H9 (cell line): ENCODE data around the gene CADPS. TPM values are rescaled to one million over a fixed set of nuclear protein-coding genes. Genes with fewer than 3 reads are reported as not detected.

Experiments
- DNase-seq: peaks from one replicate; pipeline ENCODE4 v3.0.0-alpha.2; 2017
- H2AFZ ChIP-seq: one replicate; pipeline ENCODE4 v1.6.1; 2013; ENCODE audit warnings: mild to moderate bottlenecking, low read length, control low read depth, moderate library complexity
- H2AK5ac ChIP-seq: 2 replicates; pipeline ENCODE4 v1.6.1; 2013; ENCODE audit warnings: low read length, control low read depth, mixed read lengths; ENCODE audit not compliant: insufficient read length
- H2BK120ac ChIP-seq: one replicate; pipeline ENCODE4 v1.6.1; 2013; ENCODE audit warnings: low read depth, mild to moderate bottlenecking, low read length, control low read depth, inconsistent platforms; ENCODE audit not compliant: poor library complexity, severe bottlenecking
- H2BK12ac ChIP-seq: 2 replicates; pipeline ENCODE4 v1.6.1; 2013; ENCODE audit warnings: low read length, control low read depth, mixed read lengths, low read depth; ENCODE audit not compliant: insufficient read length
- H2BK15ac ChIP-seq: 2 replicates; pipeline ENCODE4 v1.6.1; 2013; ENCODE audit warnings: low read depth, low read length, control low read depth
- H2BK20ac ChIP-seq: one replicate; pipeline ENCODE4 v1.6.1; 2013; ENCODE audit warnings: low read depth, mild to moderate bottlenecking, low read length, control low read depth, inconsistent platforms; ENCODE audit not compliant: poor library complexity, severe bottlenecking
- H2BK5ac ChIP-seq: 2 replicates; pipeline ENCODE4 v1.6.1; 2013; ENCODE audit warnings: low read length, control low read depth, mixed read lengths; ENCODE audit not compliant: insufficient read length
- H3K14ac ChIP-seq: 2 replicates; pipeline ENCODE4 v1.6.1; 2013; ENCODE audit warnings: low read length, control low read depth; ENCODE audit not compliant: insufficient read depth
- H3K18ac ChIP-seq: 2 replicates; pipeline ENCODE4 v1.6.1; 2013; ENCODE audit warnings: low read depth, mild to moderate bottlenecking, mixed read lengths, low read length, control low read depth; ENCODE audit not compliant: insufficient read length
- H3K23ac ChIP-seq: 2 replicates; pipeline ENCODE4 v1.6.1; 2013; ENCODE audit warnings: low read length, control low read depth, mixed read lengths, low read depth; ENCODE audit not compliant: insufficient read length
- H3K23me2 ChIP-seq: 2 replicates; pipeline ENCODE4 v1.6.1; 2013; ENCODE audit warnings: low read depth, mild to moderate bottlenecking, mixed read lengths, low read length, control low read depth; ENCODE audit not compliant: insufficient read length, poor library complexity, severe bottlenecking
- H3K27ac ChIP-seq: 2 replicates; pipeline ENCODE4 v1.5.1; 2013; ENCODE audit warnings: low read length, control low read depth, mixed read lengths, low read depth; ENCODE audit not compliant: insufficient read length
- H3K27me3 ChIP-seq: 2 replicates; pipeline ENCODE4 v1.6.1; 2013; ENCODE audit warnings: low read length, control low read depth, inconsistent platforms; ENCODE audit not compliant: insufficient read depth
- H3K4ac ChIP-seq: 2 replicates; pipeline ENCODE4 v1.6.1; 2013; ENCODE audit warnings: low read depth, mild to moderate bottlenecking, control low read depth, inconsistent platforms, low read length, moderate library complexity
- H3K4me1 ChIP-seq: 2 replicates; pipeline ENCODE4 v1.6.1; 2013; ENCODE audit warnings: low read length, control low read depth, inconsistent platforms; ENCODE audit not compliant: insufficient read depth
- H3K4me2 ChIP-seq: 2 replicates; pipeline ENCODE4 v1.6.1; 2013; ENCODE audit warnings: low read length, control low read depth, mixed read lengths; ENCODE audit not compliant: insufficient read length, insufficient read depth
- H3K56ac ChIP-seq: 2 replicates; pipeline ENCODE4 v1.6.1; 2013; ENCODE audit warnings: low read depth, mild to moderate bottlenecking, mixed read lengths, low read length, control low read depth; ENCODE audit not compliant: insufficient read length
- H3K79me1 ChIP-seq: 2 replicates; pipeline ENCODE4 v1.6.1; 2013; ENCODE audit warnings: low read depth, mild to moderate bottlenecking, moderate library complexity, low read length, control low read depth, inconsistent platforms; ENCODE audit not compliant: insufficient read depth, poor library complexity, severe bottlenecking
- H3K79me2 ChIP-seq: 2 replicates; pipeline ENCODE4 v1.6.1; 2013; ENCODE audit warnings: low read length, control low read depth, inconsistent platforms; ENCODE audit not compliant: insufficient read depth
- H3K9ac ChIP-seq: 2 replicates; pipeline ENCODE4 v1.6.1; 2013; ENCODE audit warnings: low read length, control low read depth, mixed read lengths; ENCODE audit not compliant: insufficient read length; ENCODE audit errors: extremely low read depth
- H3K9me3 ChIP-seq: one replicate; pipeline ENCODE4 v1.6.1; 2013; ENCODE audit warnings: low read depth, low read length, inconsistent platforms; ENCODE audit not compliant: control insufficient read depth
- H3T11ph ChIP-seq: one replicate; pipeline ENCODE4 v1.6.1; 2013; ENCODE audit warnings: mild to moderate bottlenecking, low read length, control low read depth, inconsistent platforms
- H4K20me1 ChIP-seq: one replicate; pipeline ENCODE4 v1.6.1; 2013; ENCODE audit not compliant: control insufficient read depth, insufficient read length, insufficient read depth
- H4K5ac ChIP-seq: 2 replicates; pipeline ENCODE4 v1.6.1; 2013; ENCODE audit warnings: low read depth, mild to moderate bottlenecking, mixed read lengths, low read length, control low read depth; ENCODE audit not compliant: insufficient read length
- H4K8ac ChIP-seq: replicated peaks from 2 replicates; pipeline ENCODE4 v1.6.1; 2013; ENCODE audit warnings: low read length, control low read depth, mixed read lengths, low read depth; ENCODE audit not compliant: insufficient read length
- H4K91ac ChIP-seq: 2 replicates; pipeline ENCODE4 v1.6.1; 2013; ENCODE audit warnings: low read depth, mild to moderate bottlenecking, moderate library complexity, mixed read lengths, low read length, control low read depth; ENCODE audit not compliant: insufficient read length
- H3K27ac Mint-ChIP-seq, 3 experiments: 2 replicates in 2 of 3; 3 replicates in 1 of 3; pipeline ENCODE4 v1.8.0; 2020 to 2021; ENCODE audit warnings: mixed read lengths in 3 of 3, mild to moderate bottlenecking in 1 of 3, moderate library complexity in 1 of 3
- H3K27me3 Mint-ChIP-seq: 2 replicates; pipeline ENCODE4 v1.8.0; 2021; ENCODE audit warnings: low read depth, mild to moderate bottlenecking, moderate library complexity, mixed read lengths
- H3K36me3 Mint-ChIP-seq, 3 experiments: 2 replicates in 2 of 3; 3 replicates in 1 of 3; pipeline ENCODE4 v1.8.0; 2020 to 2021; ENCODE audit warnings: low read depth in 3 of 3, mixed read lengths in 3 of 3; ENCODE audit not compliant: insufficient read depth in 1 of 3
- H3K4me1 Mint-ChIP-seq, 2 experiments: 2 replicates each; pipeline ENCODE4 v1.8.0; 2020; ENCODE audit warnings: mixed read lengths in 2 of 2
- H3K4me3 Mint-ChIP-seq, 2 experiments: 2 replicates in 1 of 2; 3 replicates in 1 of 2; pipeline ENCODE4 v1.8.0; 2020 to 2021; ENCODE audit warnings: mild to moderate bottlenecking in 2 of 2, mixed read lengths in 2 of 2, moderate library complexity in 1 of 2
- H3K9me3 Mint-ChIP-seq, 2 experiments: 2 replicates in 1 of 2; 3 replicates in 1 of 2; pipeline ENCODE4 v1.8.0; 2020; ENCODE audit warnings: mild to moderate bottlenecking in 2 of 2, mixed read lengths in 2 of 2, moderate library complexity in 1 of 2
- CTCF ChIP-seq: fragments of 200-600 bp; sonication (generic); conservative IDR thresholded peaks from 3 replicates; pipeline ENCODE4 v1.8.0; 2021; ENCODE audit warnings: antibody characterized with exemption, mild to moderate bottlenecking
- WGBS: extraction: QIAGEN DNeasy Blood & Tissue Kit; methylation state at CpG from one replicate; pipeline ENCODE4 v1.1.7; 2013; ENCODE audit warnings: missing lambda C conversion rate, low lambda C conversion rate, mixed read lengths; ENCODE audit not compliant: insufficient read length; ENCODE audit errors: extremely low coverage; 5-methylcytosine and 5-hydroxymethylcytosine counted together
- total RNA-seq: library from RNA; stranded (reverse); gene quantifications from 2 replicates; pipeline ENCODE4 v1.2.1, GENCODE V29; 2021

CADPS gene
- total RNA-seq, 1 experiment from 2014 or later, result 6.6 TPM

GRCh38 chr3:62542185-62542584 is 333.0 kb downstream of the CADPS start:
- Histone ChIP-seq H3K4me1 (peaks cover 20% of the 10 kb centered on the region), H3K9ac (no peak overlapping the region), H3K4me2 (no peak overlapping the region), H3K23ac (no peak overlapping the region), H2BK20ac (no peak overlapping the region), H2BK5ac (no peak overlapping the region), H2BK12ac (no peak overlapping the region), H3T11ph (no peak overlapping the region), H4K91ac (no peak overlapping the region), H2AK5ac (no peak overlapping the region), H3K27ac (no peak overlapping the region), H4K5ac (no peak overlapping the region), H3K14ac (no peak overlapping the region), H3K9me3 (no peaks in the 10 kb centered on the region), H3K18ac (no peak overlapping the region), H2BK15ac (no peak overlapping the region), H3K56ac (no peak overlapping the region), H3K23me2 (no peaks in the 10 kb centered on the region), H2AFZ (no peak overlapping the region), H2BK120ac (peak overlapping the region; percentile 52), H4K8ac (no peak overlapping the region), H3K79me1 (no peaks in the 10 kb centered on the region), H4K20me1 (no peaks in the 10 kb centered on the region), H3K27me3 (no peaks in the 10 kb centered on the region), H3K4ac (no peak overlapping the region), H3K79me2 (no peaks in the 10 kb centered on the region)
- TF ChIP-seq CTCF, result no peak
- Mint-ChIP-seq H3K27me3 (no peaks in the 10 kb centered on the region), H3K9me3 (no peaks in the 10 kb centered on the region), H3K27ac (no peak overlapping the region; a peak in 1 of 7 replicates), H3K4me3 (no peak overlapping the region), H3K4me1 (peaks cover 48 to 59% of the 10 kb centered on the region in 2 experiments), H3K36me3 (no peaks in the 10 kb centered on the region)
- no peak for DNase-seq
- no CpG with 5 or more reads among the region's 2 CpGs for WGBS
